ENCODE data around the gene STAT3.
A peak's percentile ranks its signal among the peaks of the same experiment; 100 is the strongest.

Gene STAT3

GRCh38 chr17:42281571-42282096, 106.6 kb downstream of the STAT3 start:
- no peak overlapping the region for H3K4me3 ChIP-seq
- peak in 1 of 2 experiments; percentile 5 for DNase-seq (ENCODE audit: low spot score in 2 of 2)
- in situ Hi-C loops (cut with MboI; ENCODE audit: low sequenced_read_pairs) = no loop called here
- no peaks in the 10 kb centered on the region for H3K36me3 ChIP-seq (replicated peaks)
- H3K4me1 ChIP-seq = peaks cover 4% of the 10 kb centered on the region
- H3K9me3 ChIP-seq = no peaks in the 10 kb centered on the region
- H3K27me3 ChIP-seq (ENCODE audit: low read depth) = no peaks in the 10 kb centered on the region

- H3K27me3 ChIP-seq (ENCODE audit: low read depth) = no peaks in the 10 kb centered on the region
- H3K4me3 ChIP-seq = no peak overlapping the region
- peaks cover 8% of the 10 kb centered on the region for H3K4me1 ChIP-seq
- in situ Hi-C loops (cut with MboI; ENCODE audit: low sequenced_read_pairs) = no loop called here
- H3K36me3 ChIP-seq (replicated peaks) = no peaks in the 10 kb centered on the region
- peak in 1 of 2 experiments; percentile 6 for DNase-seq (ENCODE audit: low spot score in 2 of 2)
- no peaks in the 10 kb centered on the region for H3K9me3 ChIP-seq
Observed at GRCh38 chr17:42279776-42280630, 108.2 kb downstream of the STAT3 start.

DNA sequence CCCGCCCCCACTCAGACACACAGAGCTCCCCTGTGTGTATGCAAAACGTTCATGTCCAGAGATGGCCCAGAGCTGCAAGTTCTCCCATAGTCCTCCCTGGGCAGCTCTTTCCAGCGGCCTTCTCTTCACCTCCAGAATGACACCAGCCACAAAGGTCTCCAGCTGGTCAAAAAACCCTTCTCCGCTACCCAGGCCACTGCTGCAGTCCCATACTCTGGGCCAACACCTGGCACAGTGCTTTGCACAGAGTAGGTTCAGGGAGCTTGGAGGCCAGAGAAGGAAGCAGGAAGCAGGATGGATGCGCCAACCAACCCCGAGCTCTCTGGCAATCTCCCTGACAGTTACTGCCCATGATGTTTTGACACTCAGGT, 110.9 kb downstream of the STAT3 start:
- H3K36me3 ChIP-seq (replicated peaks) = no peaks in the 10 kb centered on the region
- H3K4me3 ChIP-seq = no peak overlapping the region
- in situ Hi-C loops (cut with MboI; ENCODE audit: low sequenced_read_pairs) = no loop called here
- no peaks in the 10 kb centered on the region for H3K27me3 ChIP-seq (ENCODE audit: low read depth)
- DNase-seq (ENCODE audit: low spot score in 2 of 2) = peak in 1 of 2 experiments; percentile 7
- no peaks in the 10 kb centered on the region for H3K9me3 ChIP-seq
- H3K4me1 ChIP-seq = peaks cover 15% of the 10 kb centered on the region

DNA sequence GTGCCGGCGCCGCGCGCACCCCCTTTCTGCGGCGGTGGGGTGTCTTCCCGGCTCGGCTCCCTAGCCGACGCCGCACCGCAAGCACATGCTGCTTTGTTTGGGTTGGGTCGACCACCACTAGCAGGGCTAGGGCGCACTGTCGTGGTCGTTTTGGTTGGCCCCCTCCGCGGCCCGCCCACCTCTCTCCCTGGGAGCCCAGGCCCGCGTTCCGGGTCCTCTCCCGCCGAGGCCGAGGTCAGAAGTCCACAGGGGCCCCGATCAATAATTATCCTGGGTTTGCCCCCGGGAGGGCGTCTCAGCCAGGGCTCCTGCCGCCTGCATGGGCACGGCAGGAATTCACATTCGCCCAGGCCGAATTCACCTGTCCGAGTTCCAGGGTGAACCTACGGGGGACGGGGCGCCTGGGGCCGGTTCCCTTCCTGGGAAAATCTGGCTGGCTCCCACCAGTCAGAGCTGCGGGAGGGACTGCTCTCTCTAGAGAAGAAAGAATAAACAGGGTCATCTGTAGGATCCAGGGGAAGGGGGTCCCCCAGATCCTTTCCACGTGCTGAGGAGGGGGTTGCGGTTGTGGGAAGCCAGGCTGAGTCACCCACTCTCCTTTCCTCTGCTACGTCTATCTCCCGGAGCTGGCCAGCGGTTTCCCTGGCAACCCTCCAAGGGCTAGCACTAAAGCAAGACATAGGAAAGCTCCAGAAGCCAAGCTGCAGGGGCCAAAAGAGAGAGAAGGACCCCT, 111.5 kb downstream of the STAT3 start:
- Histone ChIP-seq H3K9me3 (no peaks in the 10 kb centered on the region), H3K36me3 (replicated peaks) (no peaks in the 10 kb centered on the region), H3K4me1 (peaks cover 15% of the 10 kb centered on the region), H3K4me3 (peak overlapping the region; percentile 35), H3K27me3 (ENCODE audit: low read depth) (no peaks in the 10 kb centered on the region)
- in situ Hi-C loops (cut with MboI; ENCODE audit: low sequenced_read_pairs) = no loop called here
- peak in 1 of 2 experiments; percentile 61 for DNase-seq (ENCODE audit: low spot score in 2 of 2)

- in situ Hi-C loops (cut with MboI; ENCODE audit: low sequenced_read_pairs) = no loop called here
- no peaks in the 10 kb centered on the region for H3K27me3 ChIP-seq (ENCODE audit: low read depth)
- H3K9me3 ChIP-seq = no peaks in the 10 kb centered on the region
- no peaks in the 10 kb centered on the region for H3K36me3 ChIP-seq (replicated peaks)
- H3K4me1 ChIP-seq = peaks cover 15% of the 10 kb centered on the region
- DNase-seq (ENCODE audit: low spot score in 2 of 2) = peak; percentile 52 to 71
- peak within 1 kb of the TSS; percentile 59 for H3K4me3 ChIP-seq
Observed at GRCh38 chr17:42276359-42276608, 112.0 kb downstream of the STAT3 start, which contains the start of gene STAT5B. TSS of gene STAT5B (minus strand) at chr17:42276391. CDS start at chr17:42232127, 44,264 bp downstream.

DNA sequence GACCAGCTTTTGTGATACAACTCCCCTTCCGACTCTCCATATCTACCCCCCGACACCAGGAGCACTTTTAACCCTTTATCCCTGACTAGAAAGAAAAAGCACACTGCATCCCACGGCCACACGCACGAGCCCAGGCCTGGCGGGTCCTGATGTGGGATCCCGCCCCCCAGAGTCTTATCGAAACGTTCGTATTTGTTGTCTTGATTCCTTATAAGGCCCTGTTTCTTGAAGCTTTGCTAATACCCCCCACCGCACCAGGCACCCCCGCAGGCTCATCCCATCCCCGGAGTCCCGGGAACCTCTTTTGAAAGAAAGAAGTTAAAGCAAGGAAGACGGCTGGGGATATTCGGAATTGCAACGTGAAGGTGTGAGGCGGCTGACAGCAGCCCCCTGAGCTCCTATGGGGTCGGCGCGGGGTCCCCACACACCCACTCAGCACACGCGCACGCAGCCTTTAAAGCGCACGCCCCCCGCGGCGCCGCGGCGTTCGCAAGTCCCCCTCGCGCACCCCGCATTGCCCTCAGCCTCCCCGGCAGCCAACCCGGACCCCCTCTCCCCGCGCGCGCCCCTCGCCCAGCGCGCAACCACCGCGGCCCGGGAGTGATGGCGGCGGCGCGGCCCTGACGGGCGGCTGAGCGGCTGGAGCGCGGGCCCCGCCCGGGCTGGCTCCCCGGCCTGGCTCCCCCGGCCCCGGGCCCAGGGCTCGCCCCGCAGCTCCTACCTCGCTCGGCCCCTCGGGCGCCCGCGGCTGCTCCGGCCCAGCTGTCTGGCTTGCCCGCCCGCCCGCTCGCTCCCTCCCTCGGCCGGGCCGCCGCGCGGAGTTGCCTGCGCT, 112.5 kb downstream of the STAT3 start:
- Histone ChIP-seq H3K4me3 (peak overlapping the region; percentile 59), H3K27me3 (ENCODE audit: low read depth) (no peaks in the 10 kb centered on the region), H3K9me3 (no peaks in the 10 kb centered on the region), H3K36me3 (replicated peaks) (no peaks in the 10 kb centered on the region), H3K4me1 (peaks cover 15% of the 10 kb centered on the region)
- peak; percentile 32 to 37 for DNase-seq (ENCODE audit: low spot score in 2 of 2)
- in situ Hi-C loops (cut with MboI; ENCODE audit: low sequenced_read_pairs) = no loop called here

- H3K9me3 ChIP-seq = no peaks in the 10 kb centered on the region
- peaks cover 15% of the 10 kb centered on the region for H3K4me1 ChIP-seq
- no peaks in the 10 kb centered on the region for H3K27me3 ChIP-seq (ENCODE audit: low read depth)
- in situ Hi-C loops (cut with MboI; ENCODE audit: low sequenced_read_pairs) = no loop called here
- no peaks in the 10 kb centered on the region for H3K36me3 ChIP-seq (replicated peaks)
- peak in 1 of 2 experiments; percentile 13 for DNase-seq (ENCODE audit: low spot score in 2 of 2)
- H3K4me3 ChIP-seq = peak overlapping the region; percentile 59
Observed at GRCh38 chr17:42274812-42275526, 113.3 kb downstream of the STAT3 start.

- in situ Hi-C loops (cut with MboI; ENCODE audit: low sequenced_read_pairs) = no loop called here
- peaks cover 15% of the 10 kb centered on the region for H3K4me1 ChIP-seq
Observed at GRCh38 chr17:42274253-42274542, 114.0 kb downstream of the STAT3 start.

DNA sequence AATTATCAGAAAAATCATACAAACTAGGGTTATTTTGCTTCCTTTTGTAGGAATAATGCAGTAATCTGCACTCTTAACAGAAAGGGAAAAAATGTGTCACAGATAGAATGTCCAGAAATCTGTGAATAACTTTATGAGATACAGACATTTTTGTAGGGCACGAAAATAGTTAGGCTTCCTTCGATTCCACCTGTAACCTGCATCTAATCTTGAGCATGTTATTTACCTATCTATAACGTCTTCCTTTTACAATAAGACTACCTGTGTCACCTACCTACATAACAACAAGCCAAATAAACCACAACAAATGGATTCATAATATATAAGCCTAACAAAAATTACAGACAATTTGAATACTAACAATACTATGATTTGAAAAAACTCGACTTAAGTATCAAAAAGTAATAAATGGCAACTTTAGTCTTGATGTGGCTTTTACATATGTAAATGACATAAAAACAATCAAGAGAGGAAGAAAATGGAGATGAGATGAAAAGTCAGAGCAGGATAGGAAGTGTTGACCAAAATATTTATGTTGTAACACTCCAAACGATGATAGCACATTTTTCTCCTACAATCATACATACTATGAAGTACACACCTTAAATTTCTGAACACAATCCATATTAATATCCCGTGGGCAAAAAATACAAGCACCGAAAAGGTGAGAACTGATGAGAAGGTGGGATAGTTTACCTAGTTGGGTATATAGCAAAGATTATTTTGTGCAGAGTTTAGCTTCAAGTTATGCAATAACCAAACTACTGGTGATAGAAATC, 114.6 kb downstream of the STAT3 start:
- in situ Hi-C loops (cut with MboI; ENCODE audit: low sequenced_read_pairs) = no loop called here
- Histone ChIP-seq H3K4me1 (peaks cover 15% of the 10 kb centered on the region), H3K27me3 (ENCODE audit: low read depth) (no peaks in the 10 kb centered on the region), H3K4me3 (no peak overlapping the region), H3K9me3 (no peaks in the 10 kb centered on the region), H3K36me3 (replicated peaks) (no peaks in the 10 kb centered on the region)
- no peak for DNase-seq (ENCODE audit: low spot score in 2 of 2)

More at GRCh38 chr17:42274253-42274542, 114.0 kb downstream of the STAT3 start:
- H3K4me3 ChIP-seq = peak overlapping the region; percentile 59; the same call in 1 of the 2 replicates
- no peaks in the 10 kb centered on the region for H3K36me3 ChIP-seq (replicated peaks)
- H3K9me3 ChIP-seq = no peaks in the 10 kb centered on the region
- no peaks in the 10 kb centered on the region for H3K27me3 ChIP-seq (ENCODE audit: low read depth)
- DNase-seq (ENCODE audit: low spot score in 2 of 2) = no peak

DNA sequence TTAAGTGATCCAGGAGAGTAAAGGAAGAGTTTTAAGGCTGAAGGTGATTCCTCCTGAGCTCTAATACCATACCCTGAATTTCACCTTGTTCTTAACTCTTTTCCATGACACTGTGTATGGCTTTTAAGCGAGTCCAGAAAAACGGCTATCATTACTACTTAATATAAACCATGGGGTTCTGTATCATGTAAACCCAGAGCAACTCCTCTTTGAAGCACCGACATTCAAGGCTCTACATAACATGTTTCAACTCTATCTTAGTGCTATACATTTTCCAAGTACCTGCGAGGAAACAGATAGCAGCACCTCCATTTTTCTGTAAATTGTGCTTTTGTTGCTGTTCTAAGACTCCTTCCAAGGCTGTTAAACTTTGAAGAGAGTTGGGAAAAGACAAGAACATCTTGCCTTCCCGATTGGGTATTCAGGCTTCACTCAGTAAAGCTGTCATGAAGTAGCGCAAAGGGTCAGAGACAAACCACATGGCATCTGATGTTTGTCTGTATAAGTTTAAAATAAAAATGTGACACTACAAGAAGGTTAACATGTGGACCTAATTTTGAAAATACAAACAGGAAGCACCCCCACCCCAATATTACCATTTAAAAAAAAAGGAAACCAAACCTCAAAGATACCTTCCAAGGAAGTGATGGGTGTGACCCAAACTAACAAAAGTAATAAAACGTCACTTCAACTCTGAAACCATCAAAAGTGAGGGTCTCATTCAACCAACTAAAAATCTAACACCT, 115.9 kb downstream of the STAT3 start:
- no peaks in the 10 kb centered on the region for H3K36me3 ChIP-seq (replicated peaks)
- H3K27me3 ChIP-seq (ENCODE audit: low read depth) = no peaks in the 10 kb centered on the region
- in situ Hi-C loops (cut with MboI; ENCODE audit: low sequenced_read_pairs) = no loop called here
- no peak for DNase-seq (ENCODE audit: low spot score in 2 of 2)
- no peaks in the 10 kb centered on the region for H3K9me3 ChIP-seq
- H3K4me1 ChIP-seq = peaks cover 15% of the 10 kb centered on the region
- H3K4me3 ChIP-seq = no peak overlapping the region

DNA sequence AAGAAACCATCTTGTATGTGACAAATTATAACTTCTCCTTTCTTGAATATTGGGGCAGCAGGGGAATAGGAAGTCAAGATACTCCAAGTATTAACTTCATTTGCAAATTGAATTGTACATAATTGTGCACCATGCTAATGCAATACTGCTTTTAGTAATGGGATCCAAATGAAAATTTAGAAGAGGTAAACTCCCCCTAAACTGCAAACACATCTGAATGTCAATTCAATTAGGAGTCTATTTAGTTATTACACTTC, 116.5 kb downstream of the STAT3 start:
- H3K4me3 ChIP-seq = no peak overlapping the region
- no peak for DNase-seq (ENCODE audit: low spot score in 2 of 2)
- peaks cover 12% of the 10 kb centered on the region for H3K4me1 ChIP-seq
- H3K36me3 ChIP-seq (replicated peaks) = no peaks in the 10 kb centered on the region
- no peaks in the 10 kb centered on the region for H3K27me3 ChIP-seq (ENCODE audit: low read depth)
- in situ Hi-C loops (cut with MboI; ENCODE audit: low sequenced_read_pairs) = no loop called here
- no peaks in the 10 kb centered on the region for H3K9me3 ChIP-seq

DNA sequence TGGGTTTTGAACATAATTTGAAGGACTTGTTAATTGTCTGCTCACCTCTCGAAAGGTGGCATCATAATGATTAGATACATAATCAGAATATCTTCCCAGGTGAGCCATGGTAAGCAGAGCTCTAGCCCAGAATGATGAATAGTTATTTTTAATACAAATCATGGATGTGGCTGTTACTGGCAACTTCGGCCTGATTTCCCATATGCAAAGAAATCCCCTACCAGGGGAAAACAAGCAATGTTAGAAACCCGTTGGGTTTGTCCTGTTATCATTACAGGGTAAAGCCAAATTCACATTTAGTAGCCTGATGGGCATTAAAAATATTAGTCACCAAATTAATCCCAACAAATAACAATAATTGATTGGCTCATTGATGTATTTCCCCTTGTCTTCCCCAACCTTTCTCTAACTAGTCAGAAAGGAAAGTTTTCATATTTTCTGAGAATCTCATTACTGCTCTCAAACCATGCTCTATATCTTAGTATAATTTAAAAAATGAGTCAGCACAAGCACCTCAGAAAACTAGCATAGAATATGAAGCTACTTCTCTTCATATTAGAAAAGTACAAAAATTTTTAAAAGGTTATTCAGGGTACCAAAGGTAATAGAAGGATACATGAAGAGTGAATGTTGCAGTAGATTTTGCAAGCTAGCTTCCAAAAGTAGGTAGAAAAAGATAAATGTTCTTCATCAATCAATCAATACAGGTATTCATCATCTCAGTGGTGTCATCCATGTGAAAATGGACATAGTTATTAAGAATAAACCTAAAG, 117.0 kb downstream of the STAT3 start:
- DNase-seq (ENCODE audit: low spot score in 2 of 2) = no peak
- H3K9me3 ChIP-seq = no peaks in the 10 kb centered on the region
- no peak overlapping the region for H3K4me3 ChIP-seq
- H3K36me3 ChIP-seq (replicated peaks) = no peaks in the 10 kb centered on the region
- no peaks in the 10 kb centered on the region for H3K27me3 ChIP-seq (ENCODE audit: low read depth)
- peaks cover 10% of the 10 kb centered on the region for H3K4me1 ChIP-seq
- in situ Hi-C loops (cut with MboI; ENCODE audit: low sequenced_read_pairs) = no loop called here
